Activated CD8-positive, alpha-beta memory T cell treated with anti-CD3 and anti-CD28 coated beads, Interleukin-2, amount 50 U/mL, for 1 hour (primary cell): Measurements from ENCODE around the gene FSTL4.

Experiments used
- DNase-seq: peaks from one replicate; pipeline ENCODE4 v3.0.0-alpha.2; 2020; ENCODE audit errors: extremely low read depth

Gene FSTL4

GRCh38 chr5:133179405-133179804 lies 432.9 kb downstream of the FSTL4 start:
- no peak for DNase-seq

- peak; percentile 20 for DNase-seq
These were observed 441.5 kb downstream of the FSTL4 start for GRCh38 chr5:133170756-133171387.

GRCh38 chr5:133164759-133165158 lies 447.6 kb downstream of the FSTL4 start:
- DNase-seq = no peak

GRCh38 chr5:133163839-133164238 lies 448.5 kb downstream of the FSTL4 start:
- no peak for DNase-seq

GRCh38 chr5:133159543-133159942 lies 452.8 kb downstream of the FSTL4 start:
- DNase-seq = no peak

- DNase-seq = no peak
These were observed 456.9 kb downstream of the FSTL4 start for GRCh38 chr5:133155326-133155969.

- DNase-seq = no peak
These were observed 457.9 kb downstream of the FSTL4 start for GRCh38 chr5:133154274-133155075.

- no peak for DNase-seq
These were observed 461.3 kb downstream of the FSTL4 start for GRCh38 chr5:133150909-133151544.

- DNase-seq = no peak
These were observed 463.0 kb downstream of the FSTL4 start for GRCh38 chr5:133149345-133149744.

- no peak for DNase-seq
These were observed 464.4 kb downstream of the FSTL4 start for GRCh38 chr5:133147815-133148567.

- no peak for DNase-seq
These were observed 464.9 kb downstream of the FSTL4 start for GRCh38 chr5:133147411-133147810.
